Activated CD4-positive, alpha-beta T cell treated with anti-CD3 and anti-CD28 coated beads for 4 hours (primary cell): ENCODE results near the gene SORCS3.

Experiments
- DNase-seq, 2 donors: peaks; one replicate each; pipeline ENCODE4 v3.0.0-alpha.2; 2020

The SORCS3 gene

DNA sequence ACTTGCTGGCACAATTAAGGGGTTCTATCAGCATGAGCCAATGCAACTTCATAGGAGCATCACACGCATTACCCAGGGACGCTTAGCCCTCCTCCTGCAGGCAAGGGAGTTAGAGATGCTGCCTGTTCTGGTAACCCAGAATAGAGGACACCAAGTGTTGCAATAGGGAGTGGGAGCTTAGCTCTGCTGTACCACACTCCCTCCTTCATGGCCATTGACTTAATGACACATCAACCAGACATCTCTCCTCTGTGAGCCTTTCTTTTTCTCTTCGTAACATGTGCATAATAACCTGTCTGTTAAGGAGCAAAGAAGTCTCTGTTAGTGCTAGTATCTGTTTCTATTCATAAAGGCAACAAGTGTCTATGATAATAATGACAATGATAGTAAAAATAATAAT lies 282.4 kb downstream of the SORCS3 start:
- no peak for DNase-seq

DNA sequence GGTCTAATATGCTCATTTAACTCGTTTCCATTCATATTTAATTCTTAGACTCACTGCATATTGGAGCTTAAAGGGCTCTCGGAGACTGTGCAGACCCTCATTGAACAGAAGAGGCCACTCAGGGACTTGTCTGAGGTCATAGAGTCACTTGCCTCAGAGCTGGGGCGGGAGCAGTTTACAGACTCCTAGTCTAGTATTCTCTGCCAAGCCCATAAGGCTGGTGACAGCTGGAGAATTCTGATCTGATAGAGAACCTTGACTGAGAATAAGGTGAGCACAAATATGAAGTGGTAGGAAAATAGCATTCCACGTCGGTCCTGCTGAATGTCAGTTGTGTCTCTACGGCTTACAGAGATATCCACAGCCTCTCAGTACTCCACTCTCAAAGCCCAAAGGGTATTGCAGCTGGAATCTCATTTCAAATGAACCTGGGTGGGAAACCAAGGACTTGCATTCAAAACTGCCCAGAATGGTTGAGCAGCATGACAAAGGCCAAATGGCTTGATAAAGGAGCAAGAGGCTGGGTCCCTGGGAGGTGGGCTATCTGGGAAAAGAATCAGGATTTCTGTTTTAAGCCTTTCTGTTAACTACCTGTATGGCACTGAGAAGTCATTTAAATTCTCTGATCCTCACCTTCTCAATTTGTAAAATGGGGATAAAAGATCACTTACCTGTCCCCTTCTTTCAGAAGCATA lies 283.2 kb downstream of the SORCS3 start:
- no peak for DNase-seq

DNA sequence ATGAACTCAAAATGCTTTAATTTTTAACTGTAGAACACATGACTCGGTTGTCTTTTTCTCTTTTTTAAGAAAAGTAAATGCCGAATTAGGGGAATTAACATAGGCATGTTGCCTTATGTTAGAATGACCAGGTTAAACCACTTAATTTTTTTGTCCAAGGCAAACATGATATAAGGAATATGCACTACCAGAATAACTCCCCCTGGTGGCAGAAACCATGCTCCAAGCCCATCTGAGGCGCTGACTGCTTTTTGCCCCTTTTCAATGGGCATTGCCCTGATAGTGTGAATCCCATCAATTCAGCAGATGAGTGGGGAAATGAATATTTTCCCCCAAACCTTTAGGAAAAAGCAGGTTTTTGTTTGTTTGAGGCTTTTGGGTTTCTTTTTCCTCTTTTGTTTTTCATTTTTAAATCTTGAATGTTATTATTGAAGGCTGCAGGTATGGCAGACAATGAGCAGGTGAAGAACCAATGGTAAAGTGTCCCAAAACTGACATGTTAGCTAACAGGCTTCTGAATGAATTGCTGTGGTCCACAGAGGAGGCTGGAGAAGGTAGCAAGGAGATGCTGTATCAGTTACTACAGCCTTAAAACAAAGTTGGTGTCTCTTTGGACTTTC lies 284.3 kb downstream of the SORCS3 start:
- peak in 1 of 2 donors; percentile 15 for DNase-seq

DNA sequence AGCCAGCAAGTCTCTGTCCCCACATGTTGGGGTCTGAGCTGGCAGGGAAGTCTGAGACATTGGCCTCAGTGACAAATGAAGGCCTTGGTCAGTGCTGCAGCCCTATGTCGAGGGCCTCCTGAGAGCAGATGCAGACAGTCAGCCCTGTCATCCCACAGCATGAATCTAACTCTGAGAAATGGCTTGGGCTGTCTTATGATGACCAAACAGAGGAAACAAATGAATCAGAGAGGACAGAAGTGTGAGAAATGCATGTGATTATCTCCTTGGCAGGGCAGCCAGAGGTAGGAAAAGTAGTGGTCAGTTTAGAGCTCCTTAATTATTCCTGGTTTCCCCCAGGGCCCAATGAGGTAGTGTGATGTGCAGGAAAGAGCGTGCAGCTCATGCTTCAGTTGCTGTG lies 287.6 kb downstream of the SORCS3 start:
- no peak for DNase-seq

DNA sequence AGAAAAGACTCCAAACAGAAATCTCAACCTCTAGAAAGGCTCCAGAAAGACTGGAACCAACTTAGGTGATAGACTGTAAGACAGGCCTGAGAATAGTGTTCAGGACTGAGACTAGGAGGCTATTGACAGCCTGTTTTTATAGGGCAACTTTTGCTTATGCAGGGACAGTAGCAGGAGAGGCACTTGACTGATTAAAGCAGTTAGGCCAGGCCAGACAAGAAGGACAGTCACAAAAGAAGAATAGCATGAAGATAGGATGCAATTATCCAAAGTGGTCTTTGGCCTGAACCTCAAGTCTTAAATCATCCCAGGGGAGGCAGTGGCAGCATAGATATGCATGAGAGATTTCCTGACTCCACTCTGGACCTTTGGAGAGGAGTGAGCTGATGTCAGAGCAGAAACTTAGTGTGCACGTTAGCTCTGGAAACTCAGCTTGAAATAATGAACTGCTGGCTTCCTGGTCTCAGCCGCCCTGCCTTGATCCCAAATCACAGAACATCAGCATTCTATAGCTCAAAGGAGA lies 290.6 kb downstream of the SORCS3 start:
- DNase-seq, result no peak

DNA sequence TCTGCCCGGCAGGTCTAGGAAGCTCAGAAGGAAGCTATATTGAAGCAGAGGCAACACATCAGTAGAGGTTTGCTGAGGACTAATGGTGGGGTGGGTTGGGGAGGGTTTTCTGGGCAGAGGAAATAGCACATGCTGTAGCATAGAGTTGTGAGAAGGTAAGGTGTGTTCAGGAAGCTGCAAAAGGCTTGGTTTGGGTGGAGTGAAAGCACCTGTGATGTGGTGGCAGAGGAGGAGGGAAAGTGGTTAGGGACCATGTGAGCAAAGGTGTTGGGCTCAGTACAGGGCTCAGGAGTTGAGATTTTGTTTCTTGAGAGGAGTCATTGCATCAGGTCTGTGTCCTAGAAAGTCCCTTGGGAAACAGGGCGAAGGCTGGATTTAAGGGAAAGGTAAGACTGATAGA lies 294.6 kb downstream of the SORCS3 start:
- DNase-seq, result no peak

DNA sequence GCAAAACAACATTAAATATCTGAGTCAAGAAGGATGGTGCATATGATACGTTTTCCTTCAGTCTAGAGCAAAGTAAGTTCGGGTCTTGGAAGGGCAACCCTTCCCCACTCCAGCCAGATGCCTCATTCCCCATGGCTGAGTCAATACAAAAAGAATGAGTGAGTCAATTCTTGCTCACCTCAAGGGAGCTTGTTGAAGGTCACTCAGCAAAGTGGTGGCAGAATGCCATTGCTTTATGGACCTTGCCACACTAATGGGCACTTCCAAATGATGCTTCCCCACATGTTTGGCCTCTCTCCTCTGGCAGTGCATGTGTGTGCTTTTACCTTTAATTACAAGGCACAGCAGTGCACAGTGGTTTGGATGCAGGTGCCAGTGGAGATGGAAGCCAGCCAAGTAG lies 296.5 kb downstream of the SORCS3 start:
- no peak for DNase-seq

- no peak for DNase-seq
Observed at GRCh38 chr10:104938031-104938430, 296.9 kb downstream of the SORCS3 start.

- no peak for DNase-seq
Observed at GRCh38 chr10:104941662-104942061, 300.6 kb downstream of the SORCS3 start.

DNA sequence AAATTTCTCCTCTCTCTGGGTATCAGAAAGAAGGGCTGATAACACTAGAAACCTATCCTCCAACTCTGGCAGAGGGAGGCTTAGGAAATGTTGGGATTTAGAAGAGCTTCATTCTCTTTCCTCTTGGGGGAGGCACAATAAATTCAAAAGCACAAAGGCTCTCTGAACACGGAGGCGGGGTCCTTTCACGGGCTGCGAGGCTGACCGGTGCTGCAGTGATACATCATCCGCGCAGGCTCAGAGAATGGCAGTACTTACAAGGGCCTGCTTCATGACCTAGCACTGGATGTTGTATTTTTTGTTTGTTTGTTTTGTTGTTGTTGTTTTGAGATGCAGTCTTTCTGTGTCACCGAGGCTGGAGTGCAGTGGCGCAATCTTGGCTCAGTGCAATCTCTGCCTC lies 306.2 kb downstream of the SORCS3 start:
- no peak for DNase-seq

GRCh38 chr10:104957178-104957841 lies 316.2 kb downstream of the SORCS3 start:
- no peak for DNase-seq

GRCh38 chr10:104966563-104967297 lies 325.6 kb downstream of the SORCS3 start:
- no peak for DNase-seq

- DNase-seq, result no peak
Observed at GRCh38 chr10:104980368-104980767, 339.3 kb downstream of the SORCS3 start.

- no peak for DNase-seq
Observed at GRCh38 chr10:104981995-104982394, 340.9 kb downstream of the SORCS3 start.

GRCh38 chr10:104988686-104989085 lies 347.6 kb downstream of the SORCS3 start:
- no peak for DNase-seq

DNA sequence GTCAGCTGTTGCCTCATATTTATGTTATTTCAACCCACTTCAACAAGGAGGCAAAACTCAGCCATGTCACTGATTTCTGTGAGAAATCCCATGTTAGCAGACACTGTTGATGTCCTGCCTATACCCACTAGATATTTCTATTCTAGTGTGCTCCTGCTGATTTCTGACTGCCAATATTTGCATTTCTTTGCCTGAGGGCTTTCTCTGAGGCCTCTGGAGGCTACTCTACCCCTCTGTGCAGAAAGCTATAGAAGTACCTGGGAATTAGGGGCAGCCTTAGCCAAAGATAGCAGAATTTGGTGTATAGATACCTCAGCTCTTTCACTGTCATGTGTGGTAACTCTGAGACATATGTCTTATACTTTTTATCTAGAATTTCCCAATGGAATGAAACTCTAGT lies 348.8 kb downstream of the SORCS3 start:
- DNase-seq, result no peak

DNA sequence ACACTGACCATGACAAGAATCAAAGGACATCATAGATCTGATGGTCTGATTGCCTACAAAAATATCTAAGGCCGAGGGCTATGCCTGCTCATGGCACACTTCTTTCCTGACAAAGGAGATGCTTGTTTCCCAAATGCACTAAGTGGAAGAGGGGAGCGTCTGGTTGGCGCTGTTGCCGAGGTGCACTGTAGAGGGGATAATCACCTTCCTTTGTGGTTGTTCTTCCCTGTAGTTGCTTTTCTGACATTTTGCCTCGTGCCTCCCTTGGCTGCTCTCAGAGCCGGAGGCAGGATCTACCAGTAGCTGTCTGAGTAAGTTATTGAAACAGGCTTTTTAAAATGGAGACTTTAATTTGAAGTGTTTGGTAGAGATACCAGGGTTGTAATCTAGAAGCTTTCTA lies 352.0 kb downstream of the SORCS3 start:
- no peak for DNase-seq

DNA sequence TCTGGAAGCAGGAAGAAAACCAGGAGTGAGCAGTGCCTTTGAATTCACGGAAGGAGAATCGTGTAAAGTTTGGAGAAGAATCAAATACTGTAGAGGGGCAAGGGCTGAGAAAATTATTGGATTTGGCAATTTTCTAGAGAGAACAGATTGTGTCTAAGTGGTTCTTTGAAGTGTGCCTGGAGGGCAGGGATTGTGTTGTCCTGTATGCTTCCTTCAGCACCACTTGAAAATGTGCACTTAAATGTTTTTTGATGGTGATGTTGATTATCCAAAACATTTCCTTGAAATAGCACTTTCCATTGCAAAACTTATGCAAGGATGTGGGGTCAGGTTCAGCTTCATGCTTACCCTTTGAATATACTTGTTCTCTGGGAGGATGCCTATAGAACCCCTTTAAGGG lies 360.2 kb downstream of the SORCS3 start:
- no peak for DNase-seq

DNA sequence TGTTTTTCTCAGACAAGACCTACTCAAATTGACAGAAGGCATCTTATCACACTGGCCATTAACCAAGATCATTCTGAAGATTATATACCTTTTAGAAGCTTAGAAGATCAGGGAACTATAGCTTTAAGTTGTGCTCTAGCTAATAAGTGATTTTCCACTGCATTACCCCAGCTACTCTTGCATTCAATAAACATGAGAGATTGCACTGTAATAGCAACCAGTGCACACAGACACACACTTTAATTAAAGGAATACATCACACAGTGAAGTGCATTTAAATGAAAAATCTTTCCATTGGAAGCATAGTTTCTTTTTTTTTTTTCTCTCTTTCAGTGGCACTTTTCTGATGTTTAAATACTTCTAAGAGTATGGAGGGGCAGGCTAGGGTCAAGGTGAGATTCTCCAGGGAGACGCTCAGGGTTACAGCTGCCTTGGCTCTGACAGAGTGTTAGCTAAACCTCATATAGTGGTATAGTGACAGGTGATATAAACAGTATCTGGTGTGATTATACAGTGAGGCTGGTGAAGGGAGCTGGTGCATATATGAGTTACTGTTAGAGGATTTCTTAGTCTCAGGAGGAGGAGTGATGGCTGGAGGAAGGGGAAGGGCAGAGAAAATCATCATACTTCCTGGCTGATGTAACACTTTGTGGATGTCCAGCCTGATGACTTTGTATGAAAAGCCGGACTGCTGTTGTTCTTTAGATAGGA lies 369.5 kb downstream of the SORCS3 start:
- DNase-seq, result no peak

- DNase-seq, result no peak
Observed at GRCh38 chr10:105017116-105017515, 376.0 kb downstream of the SORCS3 start.

DNA sequence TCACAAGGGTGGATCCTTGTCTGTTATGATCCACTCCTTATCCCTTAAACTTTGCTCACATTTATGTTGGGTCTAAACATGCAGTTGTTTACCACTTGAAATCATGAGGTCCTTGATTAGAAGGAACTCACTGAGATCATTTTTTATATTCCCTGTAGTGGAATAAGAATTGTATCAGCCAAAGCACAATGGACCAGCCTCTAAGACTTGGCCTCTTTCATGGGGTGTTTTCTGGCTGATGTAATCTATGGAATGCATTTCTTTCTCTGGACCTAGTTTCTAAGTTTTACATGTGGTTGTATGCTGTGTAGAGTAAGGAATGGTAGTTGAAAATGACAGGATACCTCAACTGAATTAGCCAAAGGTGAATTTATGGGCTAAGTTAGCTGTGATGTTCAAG lies 376.6 kb downstream of the SORCS3 start:
- no peak for DNase-seq

- no peak for DNase-seq
Observed at GRCh38 chr10:105023211-105024111, 382.4 kb downstream of the SORCS3 start.
